CD4-positive, alpha-beta memory T cell (primary cell): ENCODE measurements around the gene RBM42. TPM values are rescaled to one million over a fixed set of nuclear protein-coding genes. Genes with fewer than 3 reads are reported as not detected.
"Not testable (repeated sequence)": the region's sequence is repeated elsewhere in the genome, so short reads cannot be mapped to it uniquely, and the experiment has no call there.

ENCODE experiments used
- CTCF ChIA-PET: fragments of 350-600 bp; sonication (Branson Sonifier 250); formaldehyde crosslinking; loops from one replicate; lab custom pipeline; 2021; ENCODE audit warnings: inconsistent platforms; ENCODE audit not compliant: partially characterized antibody; lab: Charles Lee
- POLR2A ChIA-PET: fragments of 350-600 bp; sonication (Branson Sonifier 250); formaldehyde crosslinking; loops from one replicate; lab custom pipeline; 2021; ENCODE audit not compliant: partially characterized antibody; lab: Charles Lee
- DNase-seq, 5 donors: peaks; one replicate each; pipeline versions ENCODE4 v3.0.0 to v3.0.0-alpha.2; 2020 to 2022; ENCODE audit warnings: mixed read lengths in 1 of 5
- H3K27ac ChIP-seq: one replicate; pipeline ENCODE4 v1.7.0; 2013; ENCODE audit warnings: low read depth, low read length
- H3K27me3 ChIP-seq: 2 replicates; pipeline ENCODE4 v1.7.0; 2013; ENCODE audit warnings: mild to moderate bottlenecking, low read length, moderate library complexity; ENCODE audit not compliant: insufficient read depth
- H3K36me3 ChIP-seq: 2 replicates; pipeline ENCODE4 v1.7.0; 2013; ENCODE audit warnings: mild to moderate bottlenecking, low read length, moderate library complexity; ENCODE audit not compliant: insufficient read depth
- H3K4me1 ChIP-seq: 2 replicates; pipeline ENCODE4 v1.7.0; 2013; ENCODE audit warnings: mild to moderate bottlenecking, low read length, moderate library complexity; ENCODE audit not compliant: insufficient read depth
- H3K4me3 ChIP-seq, 2 donors: one replicate each; pipeline ENCODE4 v1.7.0; 2013; ENCODE audit warnings: low read length in 2 of 2, mild to moderate bottlenecking in 1 of 2
- H3K9me3 ChIP-seq, 2 donors: one replicate each; pipeline ENCODE4 v1.7.0; 2013; ENCODE audit warnings: low read length in 2 of 2, control low read depth in 1 of 2; ENCODE audit not compliant: control insufficient read depth in 1 of 2
- H3K27ac Mint-ChIP-seq, 7 donors: one replicate each; pipeline ENCODE4 v1.8.0; 2020 to 2021; ENCODE audit warnings: mixed read lengths in 7 of 7, mild to moderate bottlenecking in 6 of 7, inconsistent platforms in 3 of 7, moderate library complexity in 3 of 7
- H3K27me3 Mint-ChIP-seq, 2 donors: one replicate each; pipeline ENCODE4 v1.8.0; 2020 to 2021; ENCODE audit warnings: mixed read lengths in 2 of 2
- H3K36me3 Mint-ChIP-seq, 2 donors: one replicate each; pipeline ENCODE4 v1.8.0; 2020 to 2021; ENCODE audit warnings: mixed read lengths in 2 of 2, inconsistent platforms in 1 of 2, mild to moderate bottlenecking in 1 of 2
- H3K4me1 Mint-ChIP-seq, 4 donors: one replicate each; pipeline ENCODE4 v1.8.0; 2020 to 2021; ENCODE audit warnings: mixed read lengths in 4 of 4, mild to moderate bottlenecking in 1 of 4
- H3K4me3 Mint-ChIP-seq, 8 donors: one replicate each; pipeline ENCODE4 v1.8.0; 2020 to 2021; ENCODE audit warnings: mixed read lengths in 8 of 8, mild to moderate bottlenecking in 7 of 8, moderate library complexity in 6 of 8, inconsistent platforms in 3 of 8
- H3K9me3 Mint-ChIP-seq, 8 donors: one replicate each; pipeline ENCODE4 v1.8.0; 2020 to 2021; ENCODE audit warnings: mixed read lengths in 8 of 8, mild to moderate bottlenecking in 5 of 8, inconsistent platforms in 3 of 8, moderate library complexity in 1 of 8
- intact Hi-C: fragments of 100-400 bp; cut with micrococcal nuclease; formaldehyde crosslinking; loops from one replicate; pipeline ENCODE4 v1.15.1; 2023
- polyA plus RNA-seq, 2 donors: library from polyadenylated mRNA; unstranded; fragments of 300-500 nt; fragmentation: Illumina TruSeq; gene quantifications; one replicate each; pipeline ENCODE4 v1.2.3, GENCODE V29; 2021
- total RNA-seq, 2 experiments: library from RNA; stranded (reverse); gene quantifications; one replicate each; pipeline ENCODE4 v1.2.3, GENCODE V29; 2021

The RBM42 gene
- total and polyA plus RNA-seq, 4 experiments from 2014 or later = 42.9 to 61.0 (median 54.4) TPM

DNA sequence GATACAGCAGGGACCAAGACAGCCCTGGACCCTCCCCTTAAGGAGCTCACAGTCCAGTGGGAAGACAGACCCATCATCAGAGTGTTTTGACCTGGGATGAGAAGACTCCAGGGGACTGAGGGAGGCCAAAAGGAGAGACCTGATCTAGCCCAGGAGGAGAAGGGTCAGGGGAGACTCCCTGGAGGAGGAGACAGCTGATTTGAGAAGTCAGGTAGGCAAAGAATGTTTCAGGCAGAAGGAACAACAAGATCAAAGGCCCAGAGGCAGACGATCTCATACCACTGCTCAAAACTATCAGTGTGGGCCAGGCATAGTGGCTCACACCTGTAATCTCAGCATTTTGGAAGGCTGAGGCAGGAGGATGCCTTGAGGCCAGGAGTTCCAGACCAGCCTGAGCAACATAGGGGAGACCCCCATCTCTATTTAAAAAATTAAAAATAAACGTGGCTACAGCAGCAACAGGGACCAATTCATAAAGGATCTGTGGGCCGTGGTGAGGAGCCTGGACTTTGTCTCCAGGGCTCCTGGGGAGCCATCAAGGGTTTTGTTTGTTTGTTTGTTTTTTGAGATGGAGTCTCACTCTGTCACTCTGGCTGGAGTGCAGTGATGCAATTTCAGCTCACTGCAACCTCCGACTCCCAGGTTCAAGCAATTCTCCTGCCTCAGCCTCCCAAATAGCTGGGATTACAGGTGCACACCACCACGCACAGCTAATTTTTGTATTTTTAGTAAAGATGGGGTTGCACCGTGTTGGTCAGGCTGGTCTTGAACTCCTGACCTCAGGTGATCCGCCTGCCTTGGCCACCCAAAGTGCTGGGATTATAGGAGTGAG is 17.1 kb downstream of the RBM42 start:
- Mint-ChIP-seq H3K4me1 (peaks cover 24 to 61% (median 41%) of the 10 kb centered on the region in 4 donors), H3K9me3 (no peaks in the 10 kb centered on the region), H3K27me3 (no peaks in the 10 kb centered on the region), H3K36me3 (peaks cover 0 to 12% of the 10 kb centered on the region in 2 donors), H3K27ac (peak overlapping the region in 6 of 7 donors; percentile 35 to 97 (median 92)), H3K4me3 (peak overlapping the region in 4 of 8 donors; percentile 49 to 92 (median 70))
- Histone ChIP-seq H3K9me3 (no peaks in the 10 kb centered on the region), H3K27me3 (no peaks in the 10 kb centered on the region), H3K4me1 (peaks cover 59% of the 10 kb centered on the region), H3K27ac (peak overlapping the region; percentile 76), H3K4me3 (no peak overlapping the region), H3K36me3 (no peaks in the 10 kb centered on the region)
- no peak for DNase-seq
- ChIA-PET CTCF (interaction anchor here (1.0 to 1.1 kb wide), 2 partner anchors 14 to 97 kb away, joined by 3 to 6 read pairs; no protein-coding TSS in a partner anchor), POLR2A (interaction anchor here (0.6 to 1.2 kb wide), 5 partner anchors 8 to 102 kb away, joined by 3 to 4 read pairs (median 3); partner anchors contain the start of genes LIN37, PSENEN and U2AF1L4)
- intact Hi-C loops = loop anchor here (2.0 to 5.0 kb wide), 2 partner anchors 99 kb away; partner anchors contain the start of genes PSENEN, TMEM147 and U2AF1L4

DNA sequence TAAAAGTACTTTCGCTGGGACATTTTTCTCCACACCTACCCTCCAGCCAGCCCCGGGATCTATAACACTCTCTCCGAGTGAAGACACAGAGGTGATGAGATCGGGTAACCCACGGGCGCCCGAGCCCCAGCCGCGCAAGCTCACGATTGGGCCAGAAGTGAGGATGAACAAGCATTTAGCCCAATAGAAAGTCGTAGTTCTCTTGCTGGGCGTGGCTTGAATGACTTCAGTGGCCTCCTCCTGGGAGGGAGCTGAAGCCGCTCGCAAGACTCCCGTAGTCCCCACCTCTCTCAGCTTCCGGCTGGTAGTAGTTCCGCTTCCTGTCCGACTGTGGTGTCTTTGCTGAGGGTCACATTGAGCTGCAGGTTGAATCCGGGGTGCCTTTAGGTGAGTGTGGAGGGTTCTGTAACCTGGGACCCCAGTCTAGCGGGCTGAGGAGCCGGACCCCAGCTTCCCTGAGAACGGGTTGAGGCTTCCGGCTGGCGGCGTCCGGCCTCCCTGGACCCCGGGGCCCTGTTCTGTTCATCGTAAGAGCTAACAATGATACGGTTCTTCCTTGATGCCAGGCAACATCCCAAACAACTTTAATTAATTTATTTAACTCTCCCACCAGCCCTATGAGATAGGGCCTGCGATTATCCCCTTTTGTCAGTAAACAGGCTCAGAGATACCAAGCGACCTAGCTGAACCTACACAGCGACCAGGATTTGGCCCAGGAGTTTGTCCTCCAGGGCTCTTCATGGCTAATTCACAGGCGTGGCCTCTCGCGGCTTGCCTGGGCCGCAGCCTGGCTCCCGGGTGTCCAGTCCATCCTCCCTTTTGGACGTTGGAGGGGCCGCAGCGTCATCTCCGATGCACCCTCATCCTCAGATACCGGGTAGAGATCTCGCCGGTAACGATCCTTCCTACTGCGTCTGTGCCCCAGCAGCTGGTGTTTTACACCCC is 19.5 kb downstream of the RBM42 start, which contains the start of gene COX6B1:
COX6B1 (plus strand) TSS at position 307 of the 945 bp plus-strand sequence. CDS start 2,921 bp downstream, outside the sequence.
- intact Hi-C loops = loop anchor here (1.0 to 5.0 kb wide), 4 partner anchors 20 to 101 kb away; partner anchors contain the start of genes HAUS5 and TMEM147
- peaks cover 28 to 52% (median 41%) of the 10 kb centered on the region in 4 donors for H3K4me1 Mint-ChIP-seq

DNA sequence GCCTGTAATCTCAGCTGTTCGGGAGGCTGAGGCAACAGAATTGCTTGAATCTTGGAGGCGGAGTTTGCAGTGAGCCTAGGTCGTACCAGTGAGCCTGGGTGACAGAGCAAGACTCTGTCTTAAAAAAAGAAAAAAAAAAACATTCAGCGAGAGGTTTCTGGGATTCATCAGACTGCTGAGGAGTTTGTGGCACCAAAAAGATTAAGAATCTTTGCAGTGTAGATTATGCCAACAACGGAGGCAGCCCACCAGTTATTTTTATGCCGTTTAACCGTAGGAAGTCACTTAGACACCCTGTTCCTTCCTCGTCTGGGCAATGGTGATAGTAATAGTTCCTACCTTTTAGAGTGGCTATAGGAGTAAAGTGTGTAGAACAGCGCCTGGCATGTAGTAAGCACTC is 21.7 kb downstream of the RBM42 start:
- peaks cover 17% of the 10 kb centered on the region for H3K36me3 ChIP-seq
- peaks cover 25 to 45% (median 34%) of the 10 kb centered on the region in 4 donors for H3K4me1 Mint-ChIP-seq
- intact Hi-C loops = no loop called here
- POLR2A ChIA-PET = interaction anchor here (0.7 kb wide), 1 partner anchor 90 kb away, joined by 3 read pairs; no protein-coding TSS in a partner anchor
- peak overlapping the region in 3 of 8 donors; percentile 29 to 49 (median 46) for H3K4me3 Mint-ChIP-seq
- CTCF ChIA-PET = no interaction called here
- H3K27ac Mint-ChIP-seq = peak overlapping the region in 1 of 7 donors; percentile 30
- H3K27ac ChIP-seq = no peak overlapping the region
- no peaks in the 10 kb centered on the region for H3K27me3 Mint-ChIP-seq
- H3K9me3 Mint-ChIP-seq = no peaks in the 10 kb centered on the region
- no peaks in the 10 kb centered on the region for H3K9me3 ChIP-seq
- H3K4me1 ChIP-seq = peaks cover 31% of the 10 kb centered on the region
- H3K36me3 Mint-ChIP-seq = peaks cover 19 to 37% of the 10 kb centered on the region in 2 donors
- no peaks in the 10 kb centered on the region for H3K27me3 ChIP-seq
- no peak for DNase-seq
- H3K4me3 ChIP-seq = no peak overlapping the region

More for the DNA sequence above, 19.5 kb downstream of the RBM42 start, which contains the start of gene COX6B1:
- H3K27me3 ChIP-seq = no peaks in the 10 kb centered on the region
- H3K27me3 Mint-ChIP-seq = no peaks in the 10 kb centered on the region
- H3K4me1 ChIP-seq = peaks cover 41% of the 10 kb centered on the region
- DNase-seq = peak; percentile 90 to 98 (median 93)
- no peaks in the 10 kb centered on the region for H3K9me3 ChIP-seq
- H3K36me3 Mint-ChIP-seq = peaks cover 3 to 23% of the 10 kb centered on the region in 2 donors
- H3K27ac ChIP-seq = peak within 1 kb of the TSS; percentile 86
- H3K27ac Mint-ChIP-seq = peak within 1 kb of the TSS; percentile 95 to 99 (median 97)
- H3K4me3 Mint-ChIP-seq = peak within 1 kb of the TSS; percentile 93 to 99 (median 98)
- H3K9me3 Mint-ChIP-seq = no peaks in the 10 kb centered on the region
- CTCF ChIA-PET = interaction anchor here (0.6 to 1.6 kb wide), 13 partner anchors 8 to 310 kb away, joined by 3 to 9 read pairs (median 4); partner anchors contain the start of genes HAUS5 and LIN37
- H3K4me3 ChIP-seq = peak within 1 kb of the TSS; percentile 72 to 93
- no peaks in the 10 kb centered on the region for H3K36me3 ChIP-seq
- POLR2A ChIA-PET = interaction anchor here (0.6 to 1.6 kb wide), 22 partner anchors 10 to 466 kb away, joined by 3 to 13 read pairs (median 4); partner anchors contain the start of genes FFAR3, HAUS5, IGFLR1 and LIN37

DNA sequence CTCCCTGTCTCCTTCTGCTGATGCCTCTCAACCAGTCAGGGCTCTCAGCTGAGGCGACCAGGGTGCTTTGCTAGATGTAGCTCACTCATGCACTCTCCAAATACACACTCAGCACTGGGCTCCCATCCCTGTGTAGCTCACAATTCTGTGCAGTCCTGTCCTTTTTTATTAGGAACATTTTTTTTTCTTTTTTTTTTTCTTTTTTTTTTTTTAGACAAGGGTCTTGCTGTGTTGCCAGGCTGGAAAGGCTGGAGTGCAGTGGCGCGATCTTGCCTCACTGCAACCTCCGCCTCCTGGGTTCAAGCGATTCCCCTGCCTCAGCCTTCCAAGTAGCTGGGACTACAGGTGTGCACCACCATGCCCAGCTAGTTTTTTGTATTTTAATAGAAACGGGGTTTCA is 26.0 kb downstream of the RBM42 start:
- H3K27me3 ChIP-seq, H3K27ac ChIP-seq, DNase-seq, H3K9me3 ChIP-seq, H3K9me3 Mint-ChIP-seq, intact Hi-C loops, H3K27me3 Mint-ChIP-seq, H3K4me3 Mint-ChIP-seq, H3K4me3 ChIP-seq: not testable (repeated sequence)
- peak overlapping the region in 1 of 7 donors; percentile 48 for H3K27ac Mint-ChIP-seq
- peaks cover 19 to 24% (median 22%) of the 10 kb centered on the region in 4 donors for H3K4me1 Mint-ChIP-seq
- peaks cover 33 to 55% of the 10 kb centered on the region in 2 donors for H3K36me3 Mint-ChIP-seq
- ChIA-PET CTCF (interaction anchor here (0.5 to 1.0 kb wide), 2 partner anchors 39 to 106 kb away, joined by 3 read pairs; no protein-coding TSS in a partner anchor), POLR2A (interaction anchor here (0.6 to 0.9 kb wide), 3 partner anchors 8 to 11 kb away, joined by 3 to 4 read pairs (median 3); no protein-coding TSS in a partner anchor)
- Histone ChIP-seq H3K4me1 (peaks cover 14% of the 10 kb centered on the region), H3K36me3 (peaks cover 42% of the 10 kb centered on the region)

GRCh38 chr19:35655600-35655999 is 26.8 kb downstream of the RBM42 start:
- no peak overlapping the region for H3K4me3 ChIP-seq
- H3K4me1 ChIP-seq = peaks cover 6% of the 10 kb centered on the region
- no peak for DNase-seq
- ChIA-PET POLR2A (no interaction called here), CTCF (no interaction called here)
- H3K9me3 ChIP-seq = no peaks in the 10 kb centered on the region
- no peak overlapping the region for H3K27ac ChIP-seq
- Mint-ChIP-seq H3K9me3 (peaks cover 0 to under 1% (median 0%) of the 10 kb centered on the region in 8 donors), H3K27me3 (no peaks in the 10 kb centered on the region), H3K4me1 (peaks cover 15 to 24% (median 18%) of the 10 kb centered on the region in 4 donors), H3K4me3 (no peak overlapping the region), H3K36me3 (peaks cover 33 to 59% of the 10 kb centered on the region in 2 donors), H3K27ac (peak overlapping the region in 2 of 7 donors; percentile 29 to 35)
- H3K27me3 ChIP-seq = no peaks in the 10 kb centered on the region
- peaks cover 42% of the 10 kb centered on the region for H3K36me3 ChIP-seq
- intact Hi-C loops = no loop called here

GRCh38 chr19:35656700-35657099 is 27.9 kb downstream of the RBM42 start:
- Mint-ChIP-seq H3K36me3 (peaks cover 32 to 57% of the 10 kb centered on the region in 2 donors), H3K27ac (no peak overlapping the region), H3K27me3 (no peaks in the 10 kb centered on the region), H3K4me1 (peaks cover 7 to 14% (median 10%) of the 10 kb centered on the region in 4 donors), H3K4me3 (no peak overlapping the region), H3K9me3 (peaks cover 0 to 2% (median 0%) of the 10 kb centered on the region in 8 donors)
- H3K9me3 ChIP-seq = no peaks in the 10 kb centered on the region
- H3K27me3 ChIP-seq = no peaks in the 10 kb centered on the region
- DNase-seq = no peak
- no peaks in the 10 kb centered on the region for H3K4me1 ChIP-seq
- ChIA-PET CTCF (interaction anchor here (0.7 to 1.2 kb wide), 3 partner anchors 9 to 48 kb away, joined by 3 read pairs; partner anchors contain the start of gene COX6B1), POLR2A (no interaction called here)
- intact Hi-C loops = no loop called here
- H3K27ac ChIP-seq = no peak overlapping the region
- H3K36me3 ChIP-seq = peaks cover 42% of the 10 kb centered on the region
- H3K4me3 ChIP-seq = no peak overlapping the region
